Measurements from ENCODE around the gene SSPN.

DNA sequence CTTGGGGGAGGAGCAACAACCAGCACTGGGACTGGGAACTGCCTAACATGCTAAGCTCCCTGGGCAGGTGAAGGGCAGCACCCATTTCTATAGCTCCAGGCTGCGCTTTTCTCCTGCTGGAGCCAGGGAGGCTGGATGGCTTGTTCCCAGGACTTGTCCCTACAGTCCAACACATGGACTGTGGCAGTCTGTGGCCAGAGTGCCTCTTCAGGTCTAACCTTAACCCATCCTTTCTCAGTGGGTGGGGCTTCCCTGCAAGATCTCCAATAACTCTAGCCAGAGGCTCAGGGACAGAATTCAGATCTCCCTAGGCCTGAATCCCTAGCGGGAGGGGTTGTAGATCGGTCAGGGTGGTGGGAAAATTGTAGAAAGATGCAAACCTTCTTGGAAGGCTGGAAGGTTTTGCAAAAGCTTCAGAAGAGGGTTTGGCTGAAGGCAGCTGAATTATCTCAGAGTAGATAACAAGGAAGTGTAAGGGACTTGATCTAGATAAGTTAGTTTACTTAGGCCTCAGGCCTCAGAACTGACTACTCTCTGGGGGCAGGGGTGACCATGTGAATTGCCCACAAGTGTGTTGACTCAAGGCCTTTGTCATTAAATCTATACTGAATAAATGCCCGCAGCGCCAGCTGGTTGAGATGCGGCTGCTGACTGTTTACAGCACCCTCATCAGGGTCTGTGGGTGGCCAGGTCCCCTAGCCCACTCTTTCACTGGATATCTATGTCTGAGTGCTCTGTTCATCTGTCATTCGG, 60.7 kb downstream of the SSPN start:
- TF ChIP-seq, protein P1, sequence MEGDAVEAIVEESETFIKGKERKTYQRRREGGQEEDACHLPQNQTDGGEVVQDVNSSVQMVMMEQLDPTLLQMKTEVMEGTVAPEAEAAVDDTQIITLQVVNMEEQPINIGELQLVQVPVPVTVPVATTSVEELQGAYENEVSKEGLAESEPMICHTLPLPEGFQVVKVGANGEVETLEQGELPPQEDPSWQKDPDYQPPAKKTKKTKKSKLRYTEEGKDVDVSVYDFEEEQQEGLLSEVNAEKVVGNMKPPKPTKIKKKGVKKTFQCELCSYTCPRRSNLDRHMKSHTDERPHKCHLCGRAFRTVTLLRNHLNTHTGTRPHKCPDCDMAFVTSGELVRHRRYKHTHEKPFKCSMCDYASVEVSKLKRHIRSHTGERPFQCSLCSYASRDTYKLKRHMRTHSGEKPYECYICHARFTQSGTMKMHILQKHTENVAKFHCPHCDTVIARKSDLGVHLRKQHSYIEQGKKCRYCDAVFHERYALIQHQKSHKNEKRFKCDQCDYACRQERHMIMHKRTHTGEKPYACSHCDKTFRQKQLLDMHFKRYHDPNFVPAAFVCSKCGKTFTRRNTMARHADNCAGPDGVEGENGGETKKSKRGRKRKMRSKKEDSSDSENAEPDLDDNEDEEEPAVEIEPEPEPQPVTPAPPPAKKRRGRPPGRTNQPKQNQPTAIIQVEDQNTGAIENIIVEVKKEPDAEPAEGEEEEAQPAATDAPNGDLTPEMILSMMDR (IDR thresholded peaks at IDR 0.05; ENCODE audit: insufficient read depth, low read length, poor library complexity, severe bottlenecking): no peak
- no peak for TF ChIP-seq EZH2phosphoT487 (conservative IDR thresholded peaks at IDR 0.05; ENCODE audit: low read length)
